WTC11 (cell line): ENCODE results near the gene WDR81.

Experiments used
- CTCF ChIP-seq: fragments of 200-600 bp; IDR thresholded peaks from 2 replicates; pipeline ENCODE4 v1.8.0; 2022; ENCODE audit warnings: antibody characterized with exemption
- NR2C2 ChIP-seq: sonication (generic); formaldehyde crosslinking; IDR thresholded peaks from 2 replicates; pipeline ENCODE4 v1.8.0; 2022; ENCODE audit warnings: mild to moderate bottlenecking, missing genetic modification reagents
- TF ChIP-seq, protein P1 (sequence below): sonication (generic); formaldehyde crosslinking; IDR thresholded peaks from 2 replicates; pipeline ENCODE4 v1.8.1; 2022; ENCODE audit warnings: low read depth, mild to moderate bottlenecking, moderate library complexity, missing genetic modification reagents, borderline replicate concordance
- TF ChIP-seq, protein P2 (sequence below): sonication (generic); formaldehyde crosslinking; IDR thresholded peaks from 2 replicates; pipeline ENCODE4 v1.8.0; 2022; ENCODE audit warnings: mild to moderate bottlenecking, missing genetic modification reagents

DNA sequence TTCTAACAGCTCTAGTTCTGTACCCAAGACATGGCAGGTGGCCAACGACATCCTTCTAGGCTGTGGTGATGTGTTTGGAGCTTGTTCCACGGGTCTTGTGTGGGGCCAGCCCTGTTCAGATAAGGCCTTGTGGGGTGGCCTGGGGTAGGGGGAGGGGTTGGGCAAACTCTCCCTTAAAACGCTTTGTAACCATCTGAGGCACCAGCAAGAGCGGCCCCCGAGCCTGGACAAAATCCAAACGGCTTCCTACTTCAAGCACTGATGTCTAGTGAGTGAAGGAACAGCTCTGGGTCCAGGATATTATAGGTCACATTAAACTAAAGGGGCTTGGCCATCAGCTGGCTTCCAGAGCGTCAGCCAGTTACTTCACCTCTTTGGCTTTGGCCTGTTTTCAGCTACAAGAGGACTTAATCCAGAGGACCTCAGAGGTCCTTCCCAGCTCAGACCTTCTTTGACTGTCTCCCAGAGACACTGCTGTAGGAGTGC, 49.2 kb downstream of the WDR81 start:
- TF ChIP-seq, protein P1, sequence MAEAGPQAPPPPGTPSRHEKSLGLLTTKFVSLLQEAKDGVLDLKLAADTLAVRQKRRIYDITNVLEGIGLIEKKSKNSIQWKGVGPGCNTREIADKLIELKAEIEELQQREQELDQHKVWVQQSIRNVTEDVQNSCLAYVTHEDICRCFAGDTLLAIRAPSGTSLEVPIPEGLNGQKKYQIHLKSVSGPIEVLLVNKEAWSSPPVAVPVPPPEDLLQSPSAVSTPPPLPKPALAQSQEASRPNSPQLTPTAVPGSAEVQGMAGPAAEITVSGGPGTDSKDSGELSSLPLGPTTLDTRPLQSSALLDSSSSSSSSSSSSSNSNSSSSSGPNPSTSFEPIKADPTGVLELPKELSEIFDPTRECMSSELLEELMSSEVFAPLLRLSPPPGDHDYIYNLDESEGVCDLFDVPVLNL: no peak
- TF ChIP-seq CTCF (no peak), NR2C2 (CRISPR knock-in tag) (no peak)
- TF ChIP-seq, protein P2, sequence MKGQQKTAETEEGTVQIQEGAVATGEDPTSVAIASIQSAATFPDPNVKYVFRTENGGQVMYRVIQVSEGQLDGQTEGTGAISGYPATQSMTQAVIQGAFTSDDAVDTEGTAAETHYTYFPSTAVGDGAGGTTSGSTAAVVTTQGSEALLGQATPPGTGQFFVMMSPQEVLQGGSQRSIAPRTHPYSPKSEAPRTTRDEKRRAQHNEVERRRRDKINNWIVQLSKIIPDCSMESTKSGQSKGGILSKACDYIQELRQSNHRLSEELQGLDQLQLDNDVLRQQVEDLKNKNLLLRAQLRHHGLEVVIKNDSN: no peak
